ENCODE measurements around the gene RHCE.

The RHCE gene

GRCh38 chr1:25443030-25443699 lies 22.5 kb upstream of the RHCE start:
- Histone ChIP-seq H3K4me2 (ENCODE audit: insufficient read depth, low read length, poor library complexity, severe bottlenecking) (no peak overlapping the region), H3K4me3 (ENCODE audit: low read length in 2 of 2) (no peak overlapping the region), H2BK12ac (ENCODE audit: low read length) (no peak overlapping the region), H3K14ac (ENCODE audit: low read length) (no peak overlapping the region), H3K27me3 (ENCODE audit: control insufficient read depth in 3 of 3, insufficient read depth in 3 of 3, low read depth in 1 of 3, low read length in 3 of 3) (no peaks in the 10 kb centered on the region), H3K23ac (ENCODE audit: low read depth, low read length, poor library complexity) (no peak overlapping the region), H3K18ac (ENCODE audit: low read length) (no peak overlapping the region), H3K79me1 (ENCODE audit: low read depth, low read length) (no peaks in the 10 kb centered on the region), H3K27ac (replicated peaks; ENCODE audit: low read length) (no peak overlapping the region), H3K9ac (ENCODE audit: low read depth, low read length, poor library complexity) (no peak overlapping the region), H3K4me1 (ENCODE audit: control insufficient read depth in 2 of 2, insufficient read depth in 1 of 2, low read depth in 1 of 2, low read length in 2 of 2) (peaks cover 0 to 10% of the 10 kb centered on the region in 2 donors), H2AK5ac (ENCODE audit: low read depth, low read length) (no peak overlapping the region), H2BK5ac (ENCODE audit: low read length) (no peak overlapping the region), H2BK120ac (ENCODE audit: low read depth, low read length) (no peak overlapping the region), H3K9me3 (replicated peaks in 1 of 2; ENCODE audit: control insufficient read depth in 2 of 2, insufficient read depth in 1 of 2, low read depth in 1 of 2, low read length in 2 of 2) (no peaks in the 10 kb centered on the region), H4K91ac (ENCODE audit: low read depth, low read length, poor library complexity) (no peak overlapping the region), H3K4ac (ENCODE audit: low read length) (no peak overlapping the region), H2AFZ (ENCODE audit: low read length) (no peak overlapping the region), H3K36me3 (replicated peaks in 1 of 2; ENCODE audit: control insufficient read depth in 2 of 2, insufficient read depth in 2 of 2, low read length in 2 of 2) (peaks cover 0 to 15% of the 10 kb centered on the region in 2 donors), H2BK15ac (ENCODE audit: low read length) (no peak overlapping the region), H4K8ac (ENCODE audit: low read depth, low read length) (no peak overlapping the region)
- no peak for DNase-seq (ENCODE audit: low spot score)
- no CpG with 5 or more reads among the region's 4 CpGs for WGBS, 2 donors (ENCODE audit: extremely low coverage in 2 of 2, insufficient read length in 2 of 2, insufficient replicate concordance in 1 of 2)

- DNase-seq (ENCODE audit: low spot score): no peak
- Histone ChIP-seq H3K36me3 (replicated peaks in 1 of 2; ENCODE audit: control insufficient read depth in 2 of 2, insufficient read depth in 2 of 2, low read length in 2 of 2) (peaks cover 0 to 5% of the 10 kb centered on the region in 2 donors), H3K9me3 (replicated peaks in 1 of 2; ENCODE audit: control insufficient read depth in 2 of 2, insufficient read depth in 1 of 2, low read depth in 1 of 2, low read length in 2 of 2) (no peaks in the 10 kb centered on the region), H2BK5ac (ENCODE audit: low read length) (no peak overlapping the region), H4K91ac (ENCODE audit: low read depth, low read length, poor library complexity) (no peak overlapping the region), H2AFZ (ENCODE audit: low read length) (no peak overlapping the region), H4K8ac (ENCODE audit: low read depth, low read length) (no peak overlapping the region), H2AK5ac (ENCODE audit: low read depth, low read length) (no peak overlapping the region), H3K79me1 (ENCODE audit: low read depth, low read length) (no peaks in the 10 kb centered on the region), H3K23ac (ENCODE audit: low read depth, low read length, poor library complexity) (no peak overlapping the region), H2BK15ac (ENCODE audit: low read length) (no peak overlapping the region), H3K18ac (ENCODE audit: low read length) (no peak overlapping the region), H3K4me3 (ENCODE audit: low read length in 2 of 2) (no peak overlapping the region), H3K4ac (ENCODE audit: low read length) (no peak overlapping the region), H3K14ac (ENCODE audit: low read length) (no peak overlapping the region), H2BK120ac (ENCODE audit: low read depth, low read length) (no peak overlapping the region), H3K27ac (replicated peaks; ENCODE audit: low read length) (no peak overlapping the region), H2BK12ac (ENCODE audit: low read length) (no peak overlapping the region), H3K27me3 (ENCODE audit: control insufficient read depth in 3 of 3, insufficient read depth in 3 of 3, low read depth in 1 of 3, low read length in 3 of 3) (no peaks in the 10 kb centered on the region), H3K4me2 (ENCODE audit: insufficient read depth, low read length, poor library complexity, severe bottlenecking) (no peak overlapping the region), H3K4me1 (ENCODE audit: control insufficient read depth in 2 of 2, insufficient read depth in 1 of 2, low read depth in 1 of 2, low read length in 2 of 2) (peaks cover 0 to 10% of the 10 kb centered on the region in 2 donors), H3K9ac (ENCODE audit: low read depth, low read length, poor library complexity) (no peak overlapping the region)
- no CpG with 5 or more reads among the region's 1 CpG for WGBS, 2 donors (ENCODE audit: extremely low coverage in 2 of 2, insufficient read length in 2 of 2, insufficient replicate concordance in 1 of 2)
Measured at GRCh38 chr1:25442178-25442577, 21.6 kb upstream of the RHCE start.

- H3K27ac ChIP-seq (replicated peaks; ENCODE audit: low read length): no peak overlapping the region
- H3K79me1 ChIP-seq (ENCODE audit: low read depth, low read length): no peaks in the 10 kb centered on the region
- no peaks in the 10 kb centered on the region for H3K4me1 ChIP-seq (ENCODE audit: control insufficient read depth in 2 of 2, insufficient read depth in 1 of 2, low read depth in 1 of 2, low read length in 2 of 2)
- H3K9ac ChIP-seq (ENCODE audit: low read depth, low read length, poor library complexity): no peak overlapping the region
- H3K18ac ChIP-seq (ENCODE audit: low read length): no peak overlapping the region
- H4K8ac ChIP-seq (ENCODE audit: low read depth, low read length): no peak overlapping the region
- H2BK15ac ChIP-seq (ENCODE audit: low read length): no peak overlapping the region
- H3K23ac ChIP-seq (ENCODE audit: low read depth, low read length, poor library complexity): no peak overlapping the region
- no peak overlapping the region for H2BK120ac ChIP-seq (ENCODE audit: low read depth, low read length)
- WGBS, 2 donors (ENCODE audit: extremely low coverage in 2 of 2, insufficient read length in 2 of 2, insufficient replicate concordance in 1 of 2): no CpG with 5 or more reads among the region's 6 CpGs
- DNase-seq (ENCODE audit: low spot score): no peak
- no peak overlapping the region for H3K4me3 ChIP-seq (ENCODE audit: low read length in 2 of 2)
- no peaks in the 10 kb centered on the region for H3K27me3 ChIP-seq (ENCODE audit: control insufficient read depth in 3 of 3, insufficient read depth in 3 of 3, low read depth in 1 of 3, low read length in 3 of 3)
- no peak overlapping the region for H3K4ac ChIP-seq (ENCODE audit: low read length)
- no peak overlapping the region for H2BK12ac ChIP-seq (ENCODE audit: low read length)
- H3K14ac ChIP-seq (ENCODE audit: low read length): no peak overlapping the region
- no peaks in the 10 kb centered on the region for H3K36me3 ChIP-seq (replicated peaks in 1 of 2; ENCODE audit: control insufficient read depth in 2 of 2, insufficient read depth in 2 of 2, low read length in 2 of 2)
- no peak overlapping the region for H2AK5ac ChIP-seq (ENCODE audit: low read depth, low read length)
- H4K91ac ChIP-seq (ENCODE audit: low read depth, low read length, poor library complexity): no peak overlapping the region
- no peaks in the 10 kb centered on the region for H3K9me3 ChIP-seq (replicated peaks in 1 of 2; ENCODE audit: control insufficient read depth in 2 of 2, insufficient read depth in 1 of 2, low read depth in 1 of 2, low read length in 2 of 2)
- H2BK5ac ChIP-seq (ENCODE audit: low read length): no peak overlapping the region
- no peak overlapping the region for H2AFZ ChIP-seq (ENCODE audit: low read length)
- no peak overlapping the region for H3K4me2 ChIP-seq (ENCODE audit: insufficient read depth, low read length, poor library complexity, severe bottlenecking)
Measured at GRCh38 chr1:25439287-25439686, 18.7 kb upstream of the RHCE start.

- H3K4me1 ChIP-seq (ENCODE audit: control insufficient read depth in 2 of 2, insufficient read depth in 1 of 2, low read depth in 1 of 2, low read length in 2 of 2): no peaks in the 10 kb centered on the region
- no peak overlapping the region for H4K8ac ChIP-seq (ENCODE audit: low read depth, low read length)
- no peak overlapping the region for H3K4ac ChIP-seq (ENCODE audit: low read length)
- no CpG with 5 or more reads among the region's 8 CpGs for WGBS, 2 donors (ENCODE audit: extremely low coverage in 2 of 2, insufficient read length in 2 of 2, insufficient replicate concordance in 1 of 2)
- H3K36me3 ChIP-seq (replicated peaks in 1 of 2; ENCODE audit: control insufficient read depth in 2 of 2, insufficient read depth in 2 of 2, low read length in 2 of 2): no peaks in the 10 kb centered on the region
- H3K9ac ChIP-seq (ENCODE audit: low read depth, low read length, poor library complexity): no peak overlapping the region
- H3K4me3 ChIP-seq (ENCODE audit: low read length in 2 of 2): no peak overlapping the region
- no peaks in the 10 kb centered on the region for H3K79me1 ChIP-seq (ENCODE audit: low read depth, low read length)
- no peak overlapping the region for H3K27ac ChIP-seq (replicated peaks; ENCODE audit: low read length)
- H2BK5ac ChIP-seq (ENCODE audit: low read length): no peak overlapping the region
- H2BK15ac ChIP-seq (ENCODE audit: low read length): no peak overlapping the region
- no peaks in the 10 kb centered on the region for H3K27me3 ChIP-seq (ENCODE audit: control insufficient read depth in 3 of 3, insufficient read depth in 3 of 3, low read depth in 1 of 3, low read length in 3 of 3)
- no peaks in the 10 kb centered on the region for H3K9me3 ChIP-seq (replicated peaks in 1 of 2; ENCODE audit: control insufficient read depth in 2 of 2, insufficient read depth in 1 of 2, low read depth in 1 of 2, low read length in 2 of 2)
- no peak for DNase-seq (ENCODE audit: low spot score)
- no peak overlapping the region for H4K91ac ChIP-seq (ENCODE audit: low read depth, low read length, poor library complexity)
- H3K14ac ChIP-seq (ENCODE audit: low read length): no peak overlapping the region
- H2BK120ac ChIP-seq (ENCODE audit: low read depth, low read length): no peak overlapping the region
- no peak overlapping the region for H2AK5ac ChIP-seq (ENCODE audit: low read depth, low read length)
- H2BK12ac ChIP-seq (ENCODE audit: low read length): no peak overlapping the region
- H2AFZ ChIP-seq (ENCODE audit: low read length): no peak overlapping the region
- no peak overlapping the region for H3K23ac ChIP-seq (ENCODE audit: low read depth, low read length, poor library complexity)
- no peak overlapping the region for H3K4me2 ChIP-seq (ENCODE audit: insufficient read depth, low read length, poor library complexity, severe bottlenecking)
- no peak overlapping the region for H3K18ac ChIP-seq (ENCODE audit: low read length)
Measured at GRCh38 chr1:25437672-25438071, 17.0 kb upstream of the RHCE start.

Data from neuronal stem cell (in vitro differentiated cells).